HEK293 (cell line): ENCODE measurements around the gene IGF2R.

Experiments
- CTCF ChIA-PET: fragments of 350-600 bp; formaldehyde crosslinking; extraction: SDS; loops from one replicate; lab custom pipeline; 2021; ENCODE audit warnings: antibody characterized with exemption; lab: Yijun Ruan, JAX
- POLR2A ChIA-PET: fragments of 300-600 bp; formaldehyde crosslinking; extraction: SDS; loops from one replicate; lab custom pipeline; 2020; ENCODE audit warnings: antibody characterized with exemption, inconsistent platforms; lab: Yijun Ruan, JAX
- H3K27ac ChIP-seq: fragments of 200-500 bp; sonication (Bioruptor generic); 2 replicates; pipeline ENCODE4 v1.5.1; 2014; ENCODE audit warnings: low read depth, low read length, control low read depth, inconsistent platforms; ENCODE audit errors: extremely low read depth
- H3K36me3 ChIP-seq, 2 experiments: fragments of 200-500 bp in 1 of 2; sonication (Bioruptor generic) in 1 of 2; 1 replicate in 1 of 2; 2 replicates in 1 of 2; pipeline ENCODE4 v1.5.1; 2014 to 2017; ENCODE audit warnings: inconsistent platforms in 2 of 2, low read length in 2 of 2; ENCODE audit not compliant: control insufficient read depth in 2 of 2, insufficient read depth in 1 of 2
- H3K4me1 ChIP-seq: fragments of 200-500 bp; sonication (Bioruptor generic); 2 replicates; pipeline ENCODE4 v1.5.1; 2014; ENCODE audit warnings: mild to moderate bottlenecking, low read length, inconsistent platforms; ENCODE audit not compliant: control insufficient read depth, insufficient read depth
- H3K4me3 ChIP-seq: 2 replicates; pipeline ENCODE4 v1.5.1; 2011; ENCODE audit warnings: low read depth, mild to moderate bottlenecking, control low read depth, low read length, moderate library complexity
- H3K9me3 ChIP-seq: fragments of 200-500 bp; sonication (Bioruptor generic); 2 replicates; pipeline ENCODE4 v1.5.1; 2014; ENCODE audit warnings: low read depth, low read length, inconsistent platforms; ENCODE audit not compliant: control insufficient read depth, insufficient read depth
- SP2 ChIP-seq: fragments of 450-650 bp; formaldehyde crosslinking; IDR thresholded peaks from 2 replicates; pipeline ENCODE4 v1.5.1; 2016; ENCODE audit warnings: missing biosample characterization, missing genetic modification characterization
- SP7 ChIP-seq: fragments of 450-650 bp; formaldehyde crosslinking; IDR thresholded peaks from 2 replicates; pipeline ENCODE4 v1.5.1; 2016; ENCODE audit warnings: missing biosample characterization, missing genetic modification characterization
- ZBTB1 ChIP-seq: fragments of 450-650 bp; formaldehyde crosslinking; IDR thresholded peaks from 2 replicates; pipeline ENCODE4 v1.5.1; 2016; ENCODE audit warnings: missing biosample characterization, missing genetic modification characterization
- ZBTB7A ChIP-seq: fragments of 450-650 bp; formaldehyde crosslinking; IDR thresholded peaks from 2 replicates; pipeline ENCODE4 v1.5.1; 2016; ENCODE audit warnings: low read depth, missing biosample characterization, missing genetic modification characterization
- ZEB2 ChIP-seq: fragments of 450-650 bp; formaldehyde crosslinking; IDR thresholded peaks from 2 replicates; pipeline ENCODE4 v1.5.1; 2016; ENCODE audit warnings: missing biosample characterization, missing genetic modification characterization
- ZNF112 ChIP-seq: fragments of 450-650 bp; formaldehyde crosslinking; IDR thresholded peaks from 2 replicates; pipeline ENCODE4 v1.5.0; 2017; ENCODE audit warnings: missing biosample characterization, missing genetic modification characterization
- ZNF121 ChIP-seq: fragments of 450-650 bp; formaldehyde crosslinking; IDR thresholded peaks from 2 replicates; pipeline ENCODE4 v1.5.1; 2016; ENCODE audit warnings: missing biosample characterization, missing genetic modification characterization
- ZNF140 ChIP-seq: fragments of 450-650 bp; formaldehyde crosslinking; IDR thresholded peaks from 2 replicates; pipeline ENCODE4 v1.5.1; 2016; ENCODE audit warnings: missing biosample characterization, missing genetic modification characterization
- ZNF169 ChIP-seq: fragments of 450-650 bp; formaldehyde crosslinking; IDR thresholded peaks from 2 replicates; pipeline ENCODE4 v1.5.1; 2016; ENCODE audit warnings: missing biosample characterization, missing genetic modification characterization
- ZNF19 ChIP-seq: fragments of 450-650 bp; formaldehyde crosslinking; IDR thresholded peaks from 2 replicates; pipeline ENCODE4; 2016; ENCODE audit warnings: missing biosample characterization, missing genetic modification characterization, low read depth
- ZNF292 ChIP-seq: fragments of 450-650 bp; formaldehyde crosslinking; IDR thresholded peaks from 2 replicates; pipeline ENCODE4 v1.5.1; 2016; ENCODE audit warnings: low read depth, missing biosample characterization, missing genetic modification characterization, borderline replicate concordance
- ZNF350 ChIP-seq: fragments of 450-650 bp; formaldehyde crosslinking; IDR thresholded peaks from 2 replicates; pipeline ENCODE4 v1.5.0; 2017; ENCODE audit warnings: missing biosample characterization, mild to moderate bottlenecking, missing genetic modification characterization
- ZNF391 ChIP-seq: fragments of 450-650 bp; formaldehyde crosslinking; IDR thresholded peaks from 2 replicates; pipeline ENCODE4 v1.5.1; 2016; ENCODE audit warnings: low read depth, missing biosample characterization, missing genetic modification characterization, borderline replicate concordance
- ZNF501 ChIP-seq: fragments of 450-650 bp; formaldehyde crosslinking; IDR thresholded peaks from 2 replicates; pipeline ENCODE4 v1.5.1; 2016; ENCODE audit warnings: missing biosample characterization, missing genetic modification characterization
- ZNF514 ChIP-seq: fragments of 450-650 bp; formaldehyde crosslinking; IDR thresholded peaks from 2 replicates; pipeline ENCODE4 v1.5.1; 2016; ENCODE audit warnings: missing biosample characterization, missing genetic modification characterization
- ZNF530 ChIP-seq: fragments of 450-650 bp; formaldehyde crosslinking; IDR thresholded peaks from 2 replicates; pipeline ENCODE4 v1.5.1; 2016; ENCODE audit warnings: low read depth, missing biosample characterization, missing genetic modification characterization
- ZNF600 ChIP-seq: fragments of 450-650 bp; formaldehyde crosslinking; IDR thresholded peaks from 2 replicates; pipeline ENCODE4 v1.5.1; 2016; ENCODE audit warnings: missing biosample characterization, missing genetic modification characterization
- ZNF623 ChIP-seq: fragments of 450-650 bp; formaldehyde crosslinking; IDR thresholded peaks from 2 replicates; pipeline ENCODE4 v1.5.1; 2016; ENCODE audit warnings: missing biosample characterization, missing genetic modification characterization
- ZNF658 ChIP-seq: fragments of 450-650 bp; formaldehyde crosslinking; IDR thresholded peaks from 2 replicates; pipeline ENCODE4; 2016; ENCODE audit warnings: missing biosample characterization, missing genetic modification characterization
- ZNF660 ChIP-seq: fragments of 450-650 bp; IDR thresholded peaks from 2 replicates; pipeline ENCODE4 v1.5.1; 2018; ENCODE audit warnings: missing biosample characterization, mild to moderate bottlenecking, missing genetic modification characterization
- ZNF76 ChIP-seq: fragments of 450-650 bp; formaldehyde crosslinking; IDR thresholded peaks from 2 replicates; pipeline ENCODE4; 2016; ENCODE audit warnings: low read depth, missing biosample characterization, missing genetic modification characterization, borderline replicate concordance
- ZSCAN30 ChIP-seq: fragments of 450-650 bp; IDR thresholded peaks from 2 replicates; pipeline ENCODE4 v1.5.1; 2018; ENCODE audit warnings: missing biosample characterization, mild to moderate bottlenecking, missing genetic modification characterization, moderate library complexity
- TF ChIP-seq, protein P1 (sequence below): fragments of 450-650 bp; formaldehyde crosslinking; IDR thresholded peaks from 2 replicates; pipeline ENCODE4 v1.5.1; 2016; ENCODE audit warnings: missing biosample characterization, missing genetic modification characterization
- TF ChIP-seq, protein P2 (sequence below): fragments of 450-650 bp; formaldehyde crosslinking; IDR thresholded peaks from 2 replicates; pipeline ENCODE4; 2016; ENCODE audit warnings: missing biosample characterization, missing genetic modification characterization
- TF ChIP-seq, protein P3 (sequence below): fragments of 450-650 bp; formaldehyde crosslinking; IDR thresholded peaks from 2 replicates; pipeline ENCODE4 v1.5.1; 2016; ENCODE audit warnings: missing biosample characterization, missing genetic modification characterization, borderline replicate concordance
- TF ChIP-seq, protein P4 (sequence below): fragments of 450-650 bp; formaldehyde crosslinking; IDR thresholded peaks from 2 replicates; pipeline ENCODE4 v1.5.1; 2016; ENCODE audit warnings: missing biosample characterization, missing genetic modification characterization, low read depth
- TF ChIP-seq, protein P5 (sequence below): fragments of 450-650 bp; formaldehyde crosslinking; IDR thresholded peaks from 2 replicates; pipeline ENCODE4 v1.5.1; 2016; ENCODE audit warnings: missing biosample characterization, missing genetic modification characterization
- TF ChIP-seq, protein P6 (sequence below): fragments of 450-650 bp; formaldehyde crosslinking; IDR thresholded peaks from 2 replicates; pipeline ENCODE4 v1.5.1; 2016; ENCODE audit warnings: missing biosample characterization, missing genetic modification characterization

Gene IGF2R

DNA sequence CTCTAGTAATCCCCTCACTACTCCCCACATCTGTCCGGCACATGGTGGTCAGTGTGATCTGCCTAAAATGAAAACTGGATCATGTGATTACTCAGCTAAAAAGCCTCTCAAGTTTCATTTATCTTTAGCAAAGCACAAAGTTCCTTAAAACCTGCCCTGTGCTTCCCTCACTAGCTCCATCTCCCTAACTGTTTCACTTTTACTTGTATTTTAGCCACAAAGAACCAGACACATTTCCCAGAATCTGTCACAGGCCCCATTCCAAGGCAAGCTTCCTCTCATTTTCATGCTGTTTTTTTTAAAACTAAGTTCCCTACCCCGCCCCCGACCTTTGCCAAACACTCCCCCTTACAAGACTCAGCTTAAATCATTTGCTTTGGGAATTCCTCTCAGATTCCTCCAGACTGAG lies 8.9 kb upstream of the IGF2R start:
- CTCF ChIA-PET = interaction anchor here (1.2 kb wide), 1 partner anchor 96 kb away, joined by 4 read pairs; no protein-coding TSS in a partner anchor
- POLR2A ChIA-PET = no interaction called here
- TF ChIP-seq, protein P1, sequence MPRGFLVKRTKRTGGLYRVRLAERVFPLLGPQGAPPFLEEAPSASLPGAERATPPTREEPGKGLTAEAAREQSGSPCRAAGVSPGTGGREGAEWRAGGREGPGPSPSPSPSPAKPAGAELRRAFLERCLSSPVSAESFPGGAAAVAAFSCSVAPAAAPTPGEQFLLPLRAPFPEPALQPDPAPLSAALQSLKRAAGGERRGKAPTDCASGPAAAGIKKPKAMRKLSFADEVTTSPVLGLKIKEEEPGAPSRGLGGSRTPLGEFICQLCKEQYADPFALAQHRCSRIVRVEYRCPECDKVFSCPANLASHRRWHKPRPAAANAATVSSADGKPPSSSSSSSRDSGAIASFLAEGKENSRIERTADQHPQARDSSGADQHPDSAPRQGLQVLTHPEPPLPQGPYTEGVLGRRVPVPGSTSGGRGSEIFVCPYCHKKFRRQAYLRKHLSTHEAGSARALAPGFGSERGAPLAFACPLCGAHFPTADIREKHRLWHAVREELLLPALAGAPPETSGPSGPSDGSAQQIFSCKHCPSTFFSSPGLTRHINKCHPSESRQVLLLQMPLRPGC = no peak
- TF ChIP-seq ZBTB7A (tag by site-specific recombination) = no peak
- no peak for TF ChIP-seq ZSCAN30 (tag by site-specific recombination)
- TF ChIP-seq ZNF19 (tag by site-specific recombination) = no peak
- no peak for TF ChIP-seq ZNF76
- TF ChIP-seq ZNF140 (tag by site-specific recombination) = no peak
- TF ChIP-seq ZEB2 (tag by site-specific recombination) = no peak
- TF ChIP-seq ZNF530 = no peak
- TF ChIP-seq, protein P2, sequence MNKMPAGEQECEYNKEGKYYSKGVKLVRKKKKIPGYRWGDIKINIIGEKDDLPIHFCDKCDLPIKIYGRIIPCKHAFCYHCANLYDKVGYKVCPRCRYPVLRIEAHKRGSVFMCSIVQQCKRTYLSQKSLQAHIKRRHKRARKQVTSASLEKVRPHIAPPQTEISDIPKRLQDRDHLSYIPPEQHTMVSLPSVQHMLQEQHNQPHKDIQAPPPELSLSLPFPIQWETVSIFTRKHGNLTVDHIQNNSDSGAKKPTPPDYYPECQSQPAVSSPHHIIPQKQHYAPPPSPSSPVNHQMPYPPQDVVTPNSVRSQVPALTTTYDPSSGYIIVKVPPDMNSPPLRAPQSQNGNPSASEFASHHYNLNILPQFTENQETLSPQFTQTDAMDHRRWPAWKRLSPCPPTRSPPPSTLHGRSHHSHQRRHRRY (tag by site-specific recombination) = no peak
- TF ChIP-seq SP7 = no peak
- no peak for TF ChIP-seq ZNF350 (tag by site-specific recombination)
- TF ChIP-seq, protein P3, sequence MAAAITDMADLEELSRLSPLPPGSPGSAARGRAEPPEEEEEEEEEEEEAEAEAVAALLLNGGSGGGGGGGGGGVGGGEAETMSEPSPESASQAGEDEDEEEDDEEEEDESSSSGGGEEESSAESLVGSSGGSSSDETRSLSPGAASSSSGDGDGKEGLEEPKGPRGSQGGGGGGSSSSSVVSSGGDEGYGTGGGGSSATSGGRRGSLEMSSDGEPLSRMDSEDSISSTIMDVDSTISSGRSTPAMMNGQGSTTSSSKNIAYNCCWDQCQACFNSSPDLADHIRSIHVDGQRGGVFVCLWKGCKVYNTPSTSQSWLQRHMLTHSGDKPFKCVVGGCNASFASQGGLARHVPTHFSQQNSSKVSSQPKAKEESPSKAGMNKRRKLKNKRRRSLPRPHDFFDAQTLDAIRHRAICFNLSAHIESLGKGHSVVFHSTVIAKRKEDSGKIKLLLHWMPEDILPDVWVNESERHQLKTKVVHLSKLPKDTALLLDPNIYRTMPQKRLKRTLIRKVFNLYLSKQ (tag by site-specific recombination) = no peak
- TF ChIP-seq, protein P4, sequence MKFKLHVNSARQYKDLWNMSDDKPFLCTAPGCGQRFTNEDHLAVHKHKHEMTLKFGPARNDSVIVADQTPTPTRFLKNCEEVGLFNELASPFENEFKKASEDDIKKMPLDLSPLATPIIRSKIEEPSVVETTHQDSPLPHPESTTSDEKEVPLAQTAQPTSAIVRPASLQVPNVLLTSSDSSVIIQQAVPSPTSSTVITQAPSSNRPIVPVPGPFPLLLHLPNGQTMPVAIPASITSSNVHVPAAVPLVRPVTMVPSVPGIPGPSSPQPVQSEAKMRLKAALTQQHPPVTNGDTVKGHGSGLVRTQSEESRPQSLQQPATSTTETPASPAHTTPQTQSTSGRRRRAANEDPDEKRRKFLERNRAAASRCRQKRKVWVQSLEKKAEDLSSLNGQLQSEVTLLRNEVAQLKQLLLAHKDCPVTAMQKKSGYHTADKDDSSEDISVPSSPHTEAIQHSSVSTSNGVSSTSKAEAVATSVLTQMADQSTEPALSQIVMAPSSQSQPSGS = no peak
- no peak for TF ChIP-seq ZNF514 (tag by site-specific recombination)
- TF ChIP-seq ZNF121 (tag by site-specific recombination) = no peak
- TF ChIP-seq ZNF112 (tag by site-specific recombination) = no peak
- Histone ChIP-seq H3K27ac (no peak overlapping the region), H3K9me3 (no peaks in the 10 kb centered on the region), H3K4me1 (no peaks in the 10 kb centered on the region), H3K36me3 (no peaks in the 10 kb centered on the region), H3K4me3 (no peak overlapping the region)

DNA sequence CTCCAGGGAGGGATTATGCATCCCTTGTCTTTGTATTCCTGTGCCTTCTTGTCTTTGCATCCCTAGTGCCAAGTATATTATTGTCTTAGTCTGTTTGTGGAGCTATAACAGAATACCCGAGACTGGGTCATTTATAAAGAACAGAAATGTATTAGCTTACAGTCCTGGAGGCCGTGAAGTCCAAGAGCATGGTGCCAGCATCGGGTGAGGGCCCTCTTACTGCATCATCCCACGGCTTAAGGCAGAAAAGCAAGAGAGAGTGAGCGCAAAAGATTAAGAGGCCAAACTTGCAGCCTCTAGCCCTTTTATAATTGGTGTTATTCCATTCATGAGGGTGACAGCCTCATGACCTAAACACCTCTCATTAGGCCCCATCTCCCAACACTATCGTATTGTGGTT lies 8.4 kb upstream of the IGF2R start:
- Histone ChIP-seq H3K36me3 (no peaks in the 10 kb centered on the region), H3K9me3 (no peaks in the 10 kb centered on the region), H3K27ac (no peak overlapping the region), H3K4me1 (no peaks in the 10 kb centered on the region), H3K4me3 (no peak overlapping the region)
- POLR2A ChIA-PET = no interaction called here
- CTCF ChIA-PET = interaction anchor here (1.2 kb wide), 1 partner anchor 97 kb away, joined by 4 read pairs; no protein-coding TSS in a partner anchor
- no peak for TF ChIP-seq ZBTB1
- TF ChIP-seq, protein P5, sequence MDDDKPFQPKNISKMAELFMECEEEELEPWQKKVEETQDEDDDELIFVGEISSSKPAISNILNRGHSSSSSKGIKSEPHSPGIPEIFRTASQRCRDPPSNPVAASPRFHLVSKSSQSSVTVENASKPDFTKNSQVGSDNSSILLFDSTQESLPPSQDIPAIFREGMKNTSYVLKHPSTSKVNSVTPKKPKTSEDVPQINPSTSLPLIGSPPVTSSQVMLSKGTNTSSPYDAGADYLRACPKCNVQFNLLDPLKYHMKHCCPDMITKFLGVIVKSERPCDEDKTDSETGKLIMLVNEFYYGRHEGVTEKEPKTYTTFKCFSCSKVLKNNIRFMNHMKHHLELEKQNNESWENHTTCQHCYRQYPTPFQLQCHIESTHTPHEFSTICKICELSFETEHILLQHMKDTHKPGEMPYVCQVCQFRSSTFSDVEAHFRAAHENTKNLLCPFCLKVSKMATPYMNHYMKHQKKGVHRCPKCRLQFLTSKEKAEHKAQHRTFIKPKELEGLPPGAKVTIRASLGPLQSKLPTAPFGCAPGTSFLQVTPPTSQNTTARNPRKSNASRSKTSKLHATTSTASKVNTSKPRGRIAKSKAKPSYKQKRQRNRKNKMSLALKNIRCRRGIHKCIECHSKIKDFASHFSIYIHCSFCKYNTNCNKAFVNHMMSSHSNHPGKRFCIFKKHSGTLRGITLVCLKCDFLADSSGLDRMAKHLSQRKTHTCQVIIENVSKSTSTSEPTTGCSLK (tag by site-specific recombination) = no peak
- no peak for TF ChIP-seq ZNF623 (tag by site-specific recombination)
- TF ChIP-seq SP2 (tag by site-specific recombination) = no peak
- no peak for TF ChIP-seq ZNF600
- TF ChIP-seq ZNF292 (tag by site-specific recombination) = no peak
- TF ChIP-seq ZNF658 = no peak
- TF ChIP-seq, protein P6, sequence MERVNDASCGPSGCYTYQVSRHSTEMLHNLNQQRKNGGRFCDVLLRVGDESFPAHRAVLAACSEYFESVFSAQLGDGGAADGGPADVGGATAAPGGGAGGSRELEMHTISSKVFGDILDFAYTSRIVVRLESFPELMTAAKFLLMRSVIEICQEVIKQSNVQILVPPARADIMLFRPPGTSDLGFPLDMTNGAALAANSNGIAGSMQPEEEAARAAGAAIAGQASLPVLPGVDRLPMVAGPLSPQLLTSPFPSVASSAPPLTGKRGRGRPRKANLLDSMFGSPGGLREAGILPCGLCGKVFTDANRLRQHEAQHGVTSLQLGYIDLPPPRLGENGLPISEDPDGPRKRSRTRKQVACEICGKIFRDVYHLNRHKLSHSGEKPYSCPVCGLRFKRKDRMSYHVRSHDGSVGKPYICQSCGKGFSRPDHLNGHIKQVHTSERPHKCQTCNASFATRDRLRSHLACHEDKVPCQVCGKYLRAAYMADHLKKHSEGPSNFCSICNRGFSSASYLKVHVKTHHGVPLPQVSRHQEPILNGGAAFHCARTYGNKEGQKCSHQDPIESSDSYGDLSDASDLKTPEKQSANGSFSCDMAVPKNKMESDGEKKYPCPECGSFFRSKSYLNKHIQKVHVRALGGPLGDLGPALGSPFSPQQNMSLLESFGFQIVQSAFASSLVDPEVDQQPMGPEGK (tag by site-specific recombination) = no peak
- TF ChIP-seq ZNF391 = no peak
- no peak for TF ChIP-seq ZNF501 (tag by site-specific recombination)
- no peak for TF ChIP-seq ZNF660 (tag by site-specific recombination)
- TF ChIP-seq ZNF169 = no peak
